DOHH2 (cell line): Measurements from ENCODE around the gene MAPK7.

ENCODE experiments used
- H3F3A ChIP-seq: fragments of 200-600 bp; sonication (generic), shearing (Covaris generic); 2 replicates; pipeline ENCODE4 v1.6.0; 2016; ENCODE audit warnings: antibody characterized with exemption, mild to moderate bottlenecking; ENCODE audit not compliant: control insufficient read depth, insufficient read depth
- H3K27ac ChIP-seq: fragments of 200-600 bp; sonication (generic); 2 replicates; pipeline ENCODE4 v1.5.1; 2014; ENCODE audit warnings: low read depth, mild to moderate bottlenecking, low read length, moderate library complexity
- H3K27me3 ChIP-seq: fragments of 200-600 bp; sonication (generic); 2 replicates; pipeline ENCODE4 v1.6.1; 2014; ENCODE audit warnings: mild to moderate bottlenecking, low read length, mixed read lengths; ENCODE audit not compliant: control insufficient read depth
- H3K36me3 ChIP-seq: fragments of 200-600 bp; sonication (generic); 2 replicates; pipeline ENCODE4 v1.6.1; 2014; ENCODE audit warnings: mild to moderate bottlenecking, low read length, moderate library complexity, mixed read lengths; ENCODE audit not compliant: control insufficient read depth
- H3K4me1 ChIP-seq: fragments of 200-600 bp; sonication (generic); 2 replicates; pipeline ENCODE4 v1.6.1; 2014; ENCODE audit warnings: mild to moderate bottlenecking, low read length, mixed read lengths; ENCODE audit not compliant: control insufficient read depth
- H3K4me2 ChIP-seq: fragments of 200-600 bp; sonication (generic); 2 replicates; pipeline ENCODE4 v1.6.0; 2014; ENCODE audit warnings: mild to moderate bottlenecking, low read length, moderate library complexity
- H3K4me3 ChIP-seq: fragments of 200-600 bp; sonication (generic); 2 replicates; pipeline ENCODE4 v1.5.1; 2014; ENCODE audit warnings: mild to moderate bottlenecking, low read length, mixed read lengths
- H3K79me2 ChIP-seq: fragments of 200-600 bp; sonication (generic); 2 replicates; pipeline ENCODE4 v1.6.1; 2014; ENCODE audit warnings: mild to moderate bottlenecking, low read length, mixed read lengths; ENCODE audit not compliant: control insufficient read depth
- H3K9me2 ChIP-seq: fragments of 200-600 bp; sonication (generic); replicated peaks from 2 replicates; pipeline ENCODE4 v1.6.1; 2014; ENCODE audit warnings: mild to moderate bottlenecking, low read length, mixed read lengths; ENCODE audit not compliant: control insufficient read depth
- H3K9me3 ChIP-seq: fragments of 200-600 bp; sonication (generic); 2 replicates; pipeline ENCODE4 v1.6.1; 2014; ENCODE audit warnings: antibody characterized with exemption, low read length, mixed read lengths; ENCODE audit not compliant: control insufficient read depth, insufficient read depth
- H4K20me1 ChIP-seq: fragments of 200-600 bp; sonication (generic); 2 replicates; pipeline ENCODE4 v1.6.0; 2014; ENCODE audit warnings: low read depth, mild to moderate bottlenecking, antibody characterized with exemption, low read length, moderate library complexity; ENCODE audit not compliant: control insufficient read depth, insufficient read depth
- EZH2phosphoT487 ChIP-seq: fragments of 200-600 bp; sonication (generic); IDR thresholded peaks from 2 replicates; pipeline ENCODE4 v1.6.1; 2017; ENCODE audit warnings: borderline replicate concordance, mild to moderate bottlenecking, antibody characterized with exemption, low read length, moderate library complexity, mixed read lengths
- TF ChIP-seq, protein P1 (sequence below): fragments of 200-600 bp; sonication (generic); IDR thresholded peaks from one replicate; pipeline ENCODE4 v1.5.1; 2014; ENCODE audit warnings: antibody characterized with exemption, mild to moderate bottlenecking, low read depth, low read length; ENCODE audit not compliant: poor library complexity, severe bottlenecking

Gene MAPK7

DNA sequence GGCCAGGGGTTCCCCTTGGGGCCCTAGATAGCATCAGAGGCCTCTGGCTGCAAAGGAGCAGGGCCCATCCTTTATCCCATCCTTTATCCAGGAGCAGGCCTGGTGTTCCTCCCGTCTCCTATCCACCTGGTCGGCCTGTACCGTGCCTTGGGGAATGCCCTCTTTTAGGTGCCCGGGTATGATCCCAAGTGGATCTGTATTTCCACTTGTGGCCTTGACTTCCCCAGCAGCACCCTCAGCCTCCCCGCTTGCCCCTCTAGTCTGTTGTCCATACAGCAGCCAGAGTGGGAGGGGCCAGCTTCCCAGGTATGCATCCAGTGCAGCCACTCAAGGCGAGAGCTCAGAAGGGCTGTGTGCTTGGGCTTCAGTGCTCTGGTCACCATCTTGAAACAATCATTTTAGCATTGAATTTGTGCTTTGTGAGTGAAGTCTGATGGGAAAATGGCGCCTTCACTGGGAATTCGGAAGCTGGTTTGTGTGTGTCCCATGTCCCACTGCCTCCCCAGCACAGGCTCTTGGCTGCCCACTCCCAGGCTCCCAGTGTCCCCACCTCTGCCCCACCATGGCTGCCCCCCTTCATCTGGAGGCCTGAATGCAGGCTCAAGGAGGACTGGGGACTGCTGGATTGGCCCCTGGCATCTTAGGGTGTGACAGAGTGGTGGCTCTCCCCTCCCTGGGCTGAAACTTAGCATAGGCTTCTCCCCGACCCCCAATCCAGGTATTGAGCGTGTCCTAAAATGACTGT is 29.5 kb downstream of the MAPK7 start:
- Histone ChIP-seq H3K27ac (no peak overlapping the region), H4K20me1 (no peaks in the 10 kb centered on the region), H3K9me3 (no peaks in the 10 kb centered on the region), H3F3A (no peaks in the 10 kb centered on the region), H3K79me2 (no peaks in the 10 kb centered on the region), H3K4me1 (no peaks in the 10 kb centered on the region), H3K9me2 (no peaks in the 10 kb centered on the region), H3K36me3 (no peaks in the 10 kb centered on the region), H3K4me3 (no peak overlapping the region), H3K4me2 (no peak overlapping the region), H3K27me3 (no peaks in the 10 kb centered on the region)
- no peak for TF ChIP-seq EZH2phosphoT487
- TF ChIP-seq, protein P1, sequence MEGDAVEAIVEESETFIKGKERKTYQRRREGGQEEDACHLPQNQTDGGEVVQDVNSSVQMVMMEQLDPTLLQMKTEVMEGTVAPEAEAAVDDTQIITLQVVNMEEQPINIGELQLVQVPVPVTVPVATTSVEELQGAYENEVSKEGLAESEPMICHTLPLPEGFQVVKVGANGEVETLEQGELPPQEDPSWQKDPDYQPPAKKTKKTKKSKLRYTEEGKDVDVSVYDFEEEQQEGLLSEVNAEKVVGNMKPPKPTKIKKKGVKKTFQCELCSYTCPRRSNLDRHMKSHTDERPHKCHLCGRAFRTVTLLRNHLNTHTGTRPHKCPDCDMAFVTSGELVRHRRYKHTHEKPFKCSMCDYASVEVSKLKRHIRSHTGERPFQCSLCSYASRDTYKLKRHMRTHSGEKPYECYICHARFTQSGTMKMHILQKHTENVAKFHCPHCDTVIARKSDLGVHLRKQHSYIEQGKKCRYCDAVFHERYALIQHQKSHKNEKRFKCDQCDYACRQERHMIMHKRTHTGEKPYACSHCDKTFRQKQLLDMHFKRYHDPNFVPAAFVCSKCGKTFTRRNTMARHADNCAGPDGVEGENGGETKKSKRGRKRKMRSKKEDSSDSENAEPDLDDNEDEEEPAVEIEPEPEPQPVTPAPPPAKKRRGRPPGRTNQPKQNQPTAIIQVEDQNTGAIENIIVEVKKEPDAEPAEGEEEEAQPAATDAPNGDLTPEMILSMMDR = no peak

DNA sequence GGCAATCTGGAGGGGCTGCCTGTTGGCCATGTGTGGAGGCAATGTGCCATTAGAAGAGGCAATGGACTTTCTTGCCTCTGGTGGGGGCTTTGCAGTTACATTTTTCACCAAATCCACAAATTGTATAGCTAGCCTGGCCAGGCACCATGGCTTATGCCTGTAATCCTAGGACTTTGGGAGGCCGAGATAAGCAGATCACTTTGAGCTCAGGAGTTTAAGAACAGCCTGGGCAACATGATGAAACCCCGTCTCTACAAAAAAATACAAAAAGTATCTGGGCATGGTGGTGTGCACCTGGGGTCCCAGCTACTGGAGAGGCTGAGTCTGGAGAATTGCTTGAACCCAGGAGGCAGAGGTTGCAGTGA is 30.0 kb downstream of the MAPK7 start:
- TF ChIP-seq, protein P1 = no peak
- no peak for TF ChIP-seq EZH2phosphoT487
- Histone ChIP-seq H3K79me2 (no peaks in the 10 kb centered on the region), H3K27ac (no peak overlapping the region), H3K36me3 (no peaks in the 10 kb centered on the region), H3K4me2 (no peak overlapping the region), H3K27me3 (no peaks in the 10 kb centered on the region), H3K9me2 (no peaks in the 10 kb centered on the region), H3K9me3 (no peaks in the 10 kb centered on the region), H3K4me1 (no peaks in the 10 kb centered on the region), H3F3A (no peaks in the 10 kb centered on the region), H4K20me1 (no peaks in the 10 kb centered on the region), H3K4me3 (no peak overlapping the region)

DNA sequence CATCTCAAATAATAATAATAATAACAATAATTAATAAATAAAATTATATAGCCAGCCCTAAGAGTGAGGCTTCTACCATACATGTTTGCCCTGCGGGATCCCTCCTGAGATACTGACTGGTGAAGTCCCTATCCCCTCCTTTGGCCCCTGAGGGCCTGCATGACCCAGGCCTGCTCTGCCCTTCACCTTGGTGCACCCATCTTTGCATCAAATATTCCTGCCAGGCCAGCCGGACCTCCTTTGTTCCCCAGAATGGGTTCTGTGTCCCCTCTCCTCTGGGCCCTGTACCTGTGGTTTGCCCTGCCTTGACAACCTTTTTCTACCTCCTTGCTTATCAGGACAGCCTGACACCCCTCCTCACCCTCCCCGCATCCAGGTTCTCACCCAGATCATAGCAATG is 30.8 kb downstream of the MAPK7 start:
- Histone ChIP-seq H3K4me2 (no peak overlapping the region), H3K27ac (no peak overlapping the region), H3K9me2 (no peaks in the 10 kb centered on the region), H3K36me3 (no peaks in the 10 kb centered on the region), H4K20me1 (no peaks in the 10 kb centered on the region), H3K4me3 (no peak overlapping the region), H3K79me2 (no peaks in the 10 kb centered on the region), H3F3A (no peaks in the 10 kb centered on the region), H3K4me1 (no peaks in the 10 kb centered on the region), H3K27me3 (no peaks in the 10 kb centered on the region), H3K9me3 (no peaks in the 10 kb centered on the region)
- TF ChIP-seq, protein P1 = no peak
- TF ChIP-seq EZH2phosphoT487 = no peak
